HG03196 (cell line): ENCODE results near the gene SLC37A2.
"Not testable (repeated sequence)": the region's sequence is repeated elsewhere in the genome, so short reads cannot be mapped to it uniquely, and the experiment has no call there.

Experiments
- ATAC-seq: cut with Tn5 transposase; IDR thresholded peaks from one replicate; pipeline ENCODE4 v1.9.1; 2021; ENCODE audit not compliant: unreplicated experiment

Gene SLC37A2

DNA sequence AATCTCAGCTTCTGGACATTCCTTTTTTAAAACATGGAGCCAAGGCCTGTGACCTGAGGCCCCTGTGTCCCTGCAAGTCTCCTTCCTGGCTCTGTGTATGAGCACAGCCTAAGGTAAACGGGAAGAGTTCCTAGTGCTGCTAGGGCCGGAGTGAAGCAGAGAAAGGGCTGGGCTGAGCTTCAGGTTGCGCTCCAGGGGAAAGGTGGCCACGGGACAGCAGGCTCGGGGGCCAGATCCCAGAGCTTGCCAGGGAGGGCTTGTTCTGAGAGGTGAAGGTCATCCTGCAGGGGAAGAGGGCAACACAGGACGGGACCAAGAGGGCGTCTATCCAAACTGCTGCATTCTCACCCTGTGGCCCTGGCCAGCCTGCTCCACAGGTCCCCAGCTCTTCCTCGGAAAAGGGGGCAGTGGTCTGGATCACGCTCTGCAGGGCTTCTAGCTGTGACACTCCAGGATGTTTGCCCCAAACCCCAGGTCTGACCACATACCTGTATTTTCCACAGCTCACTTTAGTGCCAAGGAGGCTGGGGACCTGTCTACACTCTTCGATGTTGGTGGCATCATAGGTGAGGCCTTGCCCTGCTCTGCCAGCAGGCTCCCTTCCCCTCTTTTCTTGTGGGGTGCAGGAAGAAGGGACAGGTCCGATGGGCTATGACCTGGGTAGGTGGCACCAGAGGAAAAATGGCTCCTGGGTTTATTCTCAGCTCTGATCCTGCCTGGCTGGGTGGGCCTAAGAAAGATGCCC lies 20.4 kb downstream of the SLC37A2 start:
- ATAC-seq, result no peak

- ATAC-seq, result no peak
Measured at GRCh38 chr11:125084057-125084416, 20.9 kb downstream of the SLC37A2 start.

- ATAC-seq, result no peak
Measured at GRCh38 chr11:125084761-125085231, 21.7 kb downstream of the SLC37A2 start.

DNA sequence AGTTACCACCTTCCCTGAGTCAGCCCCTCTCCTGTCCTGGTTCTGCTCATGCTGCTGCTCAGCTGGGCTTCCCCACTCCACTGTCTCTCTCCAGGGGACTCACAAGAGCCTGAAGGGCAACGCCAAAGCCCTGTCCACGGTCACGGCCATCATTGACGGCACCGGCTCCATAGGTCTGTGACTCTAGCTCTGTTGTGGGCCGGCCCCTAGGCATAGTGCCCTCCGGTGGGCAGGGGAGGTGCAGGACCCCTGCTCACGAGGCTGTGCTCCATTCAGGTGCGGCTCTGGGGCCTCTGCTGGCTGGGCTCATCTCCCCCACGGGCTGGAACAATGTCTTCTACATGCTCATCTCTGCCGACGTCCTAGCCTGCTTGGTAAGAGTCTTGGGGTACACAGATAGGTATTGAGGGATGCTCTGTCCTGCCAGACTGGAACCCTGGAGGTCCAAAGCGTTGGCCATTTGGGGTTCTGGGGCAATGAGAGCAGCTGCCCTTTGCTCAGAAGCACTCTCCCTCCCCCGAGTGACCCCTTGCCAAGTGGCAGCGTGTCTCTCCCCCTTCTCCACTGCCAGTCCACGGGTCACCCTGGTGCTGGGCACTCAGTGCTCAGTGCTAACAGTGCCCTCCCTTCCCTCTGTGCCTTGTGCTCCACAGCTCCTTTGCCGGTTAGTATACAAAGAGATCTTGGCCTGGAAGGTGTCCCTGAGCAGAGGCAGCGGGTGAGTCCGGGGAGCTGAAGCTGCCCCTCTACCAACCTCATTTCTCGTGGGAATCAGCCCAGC lies 22.4 kb downstream of the SLC37A2 start:
- ATAC-seq, result no peak

DNA sequence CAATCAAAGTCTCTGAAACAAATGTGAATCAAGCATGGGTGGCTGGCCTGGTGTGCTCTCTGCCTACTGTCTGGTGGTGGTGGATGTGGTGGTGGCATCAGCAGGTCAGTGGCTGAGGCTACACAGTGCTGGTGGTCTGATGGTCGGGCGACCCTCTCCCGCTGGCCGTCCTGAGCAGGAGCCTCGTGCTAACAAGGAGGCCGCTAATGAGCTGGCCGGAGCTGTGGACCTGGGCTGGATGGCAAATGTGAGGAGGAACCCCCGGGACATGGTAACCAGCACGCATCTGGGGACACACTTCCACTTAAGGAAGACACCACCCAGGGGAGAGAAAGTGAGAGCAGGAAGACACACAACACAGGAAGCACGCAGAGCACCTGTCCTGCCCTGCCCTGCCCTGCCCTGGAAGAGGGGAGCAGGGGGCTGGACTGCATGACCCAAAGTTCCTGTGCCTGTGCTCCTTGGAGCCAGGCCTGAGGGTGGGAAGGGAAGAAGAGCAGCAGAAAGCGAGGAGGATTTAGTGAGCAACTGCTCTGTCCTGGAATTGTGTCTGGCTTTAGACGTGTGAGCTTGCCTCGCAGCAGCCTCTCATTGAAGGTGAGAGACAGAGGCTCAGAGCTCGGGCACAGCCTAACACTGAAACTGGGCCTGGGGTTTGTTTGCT lies 23.7 kb downstream of the SLC37A2 start:
- ATAC-seq, result no peak

DNA sequence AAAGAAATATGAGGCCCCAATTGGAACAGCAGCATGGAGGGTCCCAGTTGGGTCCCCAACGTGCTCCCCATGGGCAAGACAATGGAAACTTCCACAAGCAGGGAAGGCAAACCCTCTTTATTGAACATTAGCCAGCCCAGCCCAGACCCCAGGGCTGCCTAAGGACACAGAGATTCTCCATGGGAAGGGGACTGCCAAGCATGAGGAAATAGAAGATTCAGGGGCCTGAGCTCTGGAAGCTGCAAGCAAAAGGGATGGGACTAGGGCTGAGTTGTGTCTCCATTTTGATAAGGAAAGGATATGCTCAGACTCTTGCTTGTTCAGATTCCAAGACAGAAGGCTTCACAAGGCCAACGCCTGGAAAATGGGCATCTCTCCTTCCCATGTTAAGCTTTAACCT lies 25.0 kb downstream of the SLC37A2 start:
- no peak for ATAC-seq

DNA sequence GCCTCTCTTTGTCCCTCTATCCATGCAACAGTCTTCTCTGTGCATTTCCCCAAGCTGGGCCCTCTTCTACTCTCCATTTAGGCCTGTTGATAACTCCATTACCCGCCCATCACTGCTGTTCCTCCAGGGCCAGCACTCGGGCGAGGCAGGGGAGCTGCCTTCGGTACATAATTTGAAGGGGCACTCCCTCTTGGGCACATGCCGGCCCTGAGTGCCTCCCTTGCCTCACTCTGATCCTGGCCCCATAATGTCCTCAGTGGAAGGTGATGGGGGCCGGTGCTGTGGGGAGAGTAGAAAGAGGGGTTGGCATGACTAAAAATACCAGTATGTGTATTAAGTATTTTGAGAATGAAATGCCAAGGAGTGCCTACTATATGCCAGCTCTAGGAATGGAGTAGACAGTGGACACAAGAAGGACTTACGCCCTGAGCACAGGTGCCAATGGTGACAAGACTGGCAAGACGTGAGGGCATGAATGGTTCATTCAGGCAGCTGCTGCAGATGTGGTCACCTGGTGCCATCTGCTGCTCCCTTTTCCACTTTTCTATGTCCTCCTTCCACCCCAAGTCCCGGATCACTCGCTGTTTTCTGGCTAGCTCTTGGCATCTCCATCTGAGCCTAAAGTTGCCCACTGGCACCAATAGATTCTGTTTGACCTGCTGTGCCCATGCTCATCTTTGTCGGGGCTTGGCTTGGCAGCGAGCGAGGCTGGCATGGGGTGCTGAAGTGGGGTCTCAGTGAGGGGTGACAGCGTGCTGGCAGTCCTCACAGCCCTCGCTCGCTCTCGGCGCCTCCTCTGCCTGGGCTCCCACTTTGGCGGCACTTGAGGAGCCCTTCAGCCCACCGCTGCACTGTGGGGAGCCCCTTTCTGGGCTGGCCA lies 25.7 kb downstream of the SLC37A2 start:
- no peak for ATAC-seq

- ATAC-seq, result not testable (repeated sequence)
Measured at GRCh38 chr11:125089481-125089880, 26.4 kb downstream of the SLC37A2 start.

- ATAC-seq, result not testable (repeated sequence)
Measured at GRCh38 chr11:125090151-125090550, 27.0 kb downstream of the SLC37A2 start.

GRCh38 chr11:125090816-125091215 lies 27.7 kb downstream of the SLC37A2 start:
- no peak for ATAC-seq

- no peak for ATAC-seq
Measured at GRCh38 chr11:125091247-125091876, 28.3 kb downstream of the SLC37A2 start.

DNA sequence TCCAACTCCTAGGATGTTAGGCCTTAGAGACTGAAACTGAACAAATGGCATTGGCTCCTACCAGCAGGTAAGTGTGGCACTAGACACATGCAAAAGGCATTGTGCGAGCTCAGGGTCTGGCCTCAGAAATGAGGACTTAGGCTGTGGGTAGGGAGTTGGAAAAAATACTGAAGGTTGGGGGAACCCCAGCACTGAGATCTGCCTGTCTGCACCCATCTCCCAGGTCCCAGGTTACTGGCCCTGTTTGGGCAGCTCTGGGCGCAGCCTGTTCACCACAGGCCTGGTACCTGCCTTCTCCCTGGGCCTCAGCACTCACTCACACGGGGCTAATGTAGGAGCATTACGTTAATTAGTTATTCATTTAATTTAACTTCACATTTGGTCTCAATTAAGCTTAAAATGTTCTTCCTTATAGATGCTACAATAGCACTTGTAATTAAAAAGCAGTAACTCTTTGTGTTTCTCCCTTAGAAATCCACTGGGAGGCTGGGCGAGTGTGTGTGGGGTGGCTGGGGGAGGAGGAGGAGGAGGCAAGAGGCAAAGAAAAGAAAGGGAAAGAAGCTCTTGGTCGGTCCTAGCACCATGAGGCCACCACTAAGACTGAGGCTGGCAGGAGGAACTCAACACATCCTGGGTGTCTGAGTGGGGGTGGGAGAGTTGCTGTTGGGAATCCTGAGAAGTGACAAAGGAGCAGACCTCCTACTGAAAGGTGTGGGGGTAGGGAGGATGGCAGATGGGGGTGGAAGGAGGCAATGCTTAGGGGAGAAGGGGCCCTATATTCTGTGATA lies 29.0 kb downstream of the SLC37A2 start:
- ATAC-seq, result no peak

- no peak for ATAC-seq
Measured at GRCh38 chr11:125092669-125093068, 29.6 kb downstream of the SLC37A2 start.

DNA sequence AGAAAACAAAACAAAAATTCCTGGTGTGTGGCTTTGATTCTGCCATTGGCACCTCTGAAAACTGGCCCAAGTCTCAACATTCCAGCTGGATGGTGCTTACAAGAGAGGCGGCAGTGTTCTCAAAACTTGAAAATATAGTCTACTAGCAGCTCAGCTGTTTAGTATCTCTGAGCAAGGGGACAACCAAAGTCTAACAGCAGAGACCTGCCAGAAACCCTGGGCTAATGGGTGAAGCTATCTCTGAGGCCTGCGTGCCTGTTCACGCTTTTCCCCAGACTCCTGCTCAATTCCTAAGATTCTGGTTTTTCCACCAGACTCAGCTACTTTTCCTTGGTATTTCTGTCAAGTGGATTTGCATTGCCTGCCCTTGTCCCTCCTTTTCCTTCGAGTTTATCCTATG lies 30.4 kb downstream of the SLC37A2 start:
- no peak for ATAC-seq

DNA sequence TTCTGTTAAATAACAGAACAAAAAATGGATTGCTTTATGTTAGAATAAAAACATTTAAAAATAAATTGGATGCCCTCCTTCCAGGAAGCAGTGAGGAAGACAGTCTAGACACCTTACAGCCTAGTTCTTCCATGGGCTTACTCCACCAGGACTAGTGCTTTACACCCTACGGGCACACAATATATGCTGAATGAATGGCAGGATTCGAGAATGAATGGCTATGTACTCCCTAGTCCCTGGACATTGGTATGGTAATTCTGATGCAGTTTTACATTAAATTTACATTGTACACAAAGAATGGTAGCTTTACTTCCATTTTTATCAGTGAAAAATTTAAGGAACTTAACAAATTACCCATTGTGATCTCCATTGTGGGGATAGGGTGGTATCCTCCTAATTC lies 31.6 kb downstream of the SLC37A2 start:
- no peak for ATAC-seq

GRCh38 chr11:125100136-125100535 lies 37.0 kb downstream of the SLC37A2 start:
- no peak for ATAC-seq

- ATAC-seq, result no peak
Measured at GRCh38 chr11:125101596-125101995, 38.5 kb downstream of the SLC37A2 start.

DNA sequence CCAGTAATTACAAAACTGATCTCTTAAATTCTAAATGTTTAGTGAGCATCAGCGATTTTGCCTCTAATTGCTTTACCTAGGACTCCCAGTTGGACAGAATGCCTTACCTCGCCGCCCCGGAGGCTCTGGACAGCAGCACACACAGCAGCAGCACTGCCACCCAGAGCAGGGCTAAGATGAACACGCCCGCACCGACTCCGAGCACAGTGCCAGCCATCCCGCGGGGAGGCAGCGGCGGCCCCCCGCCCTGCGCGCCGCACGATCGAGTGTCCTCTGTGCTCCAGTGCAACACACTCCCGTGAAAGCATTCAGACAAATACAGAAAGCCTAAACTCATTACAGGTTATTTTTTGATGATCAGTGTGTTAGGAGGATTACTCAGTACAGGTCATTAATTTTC lies 38.9 kb downstream of the SLC37A2 start:
- no peak for ATAC-seq

DNA sequence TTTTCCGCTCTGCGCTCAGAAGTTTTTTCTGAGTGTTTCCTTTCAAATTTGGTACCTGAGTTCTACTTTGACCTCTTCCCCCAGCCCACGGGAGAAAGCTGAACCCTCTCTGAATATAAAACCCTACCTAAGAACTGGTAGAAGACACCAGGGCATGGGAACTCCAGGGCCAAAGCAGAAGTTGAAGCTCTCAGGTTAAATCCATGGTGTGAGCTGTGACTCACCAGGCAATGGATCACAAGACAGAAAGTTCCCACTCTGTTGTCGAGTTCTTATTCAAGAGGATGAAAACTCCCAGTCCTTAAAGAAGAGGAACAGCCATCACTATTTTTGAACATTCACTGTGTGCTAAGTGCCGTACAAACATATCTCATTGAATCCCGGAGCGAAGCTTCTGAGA lies 39.4 kb downstream of the SLC37A2 start:
- no peak for ATAC-seq

GRCh38 chr11:125105926-125106325 lies 42.8 kb downstream of the SLC37A2 start:
- no peak for ATAC-seq
